ENCODE data around the gene LCE6A.
A peak's percentile ranks its signal among the peaks of the same experiment; 100 is the strongest.

LCE6A gene

DNA sequence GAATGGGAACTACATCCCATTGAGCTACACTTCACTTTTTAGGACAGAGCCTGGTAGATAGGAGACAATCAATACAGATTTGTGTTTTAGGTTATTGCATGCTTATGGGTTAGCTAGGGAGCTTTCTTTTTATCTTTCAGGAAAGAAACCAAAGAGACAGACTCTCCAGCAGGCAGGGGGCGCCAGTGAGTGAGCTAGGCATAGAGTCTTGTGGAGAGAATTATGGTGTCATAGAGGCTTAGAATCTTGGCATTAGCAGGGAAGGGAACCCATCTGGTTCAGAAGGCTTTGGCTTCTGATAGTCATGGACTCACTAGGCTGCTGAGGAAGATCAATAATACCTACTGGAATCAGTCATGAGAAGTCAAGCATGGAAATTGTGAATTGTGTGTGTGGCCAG lies 35.4 kb downstream of the LCE6A start, which contains the start of gene SMCP:
Gene SMCP (plus strand): TSS at position 281 of the 400 bp plus-strand sequence. CDS start 6,101 bp downstream, outside the sequence.
- peak; percentile 50 to 55 for DNase-seq

DNA sequence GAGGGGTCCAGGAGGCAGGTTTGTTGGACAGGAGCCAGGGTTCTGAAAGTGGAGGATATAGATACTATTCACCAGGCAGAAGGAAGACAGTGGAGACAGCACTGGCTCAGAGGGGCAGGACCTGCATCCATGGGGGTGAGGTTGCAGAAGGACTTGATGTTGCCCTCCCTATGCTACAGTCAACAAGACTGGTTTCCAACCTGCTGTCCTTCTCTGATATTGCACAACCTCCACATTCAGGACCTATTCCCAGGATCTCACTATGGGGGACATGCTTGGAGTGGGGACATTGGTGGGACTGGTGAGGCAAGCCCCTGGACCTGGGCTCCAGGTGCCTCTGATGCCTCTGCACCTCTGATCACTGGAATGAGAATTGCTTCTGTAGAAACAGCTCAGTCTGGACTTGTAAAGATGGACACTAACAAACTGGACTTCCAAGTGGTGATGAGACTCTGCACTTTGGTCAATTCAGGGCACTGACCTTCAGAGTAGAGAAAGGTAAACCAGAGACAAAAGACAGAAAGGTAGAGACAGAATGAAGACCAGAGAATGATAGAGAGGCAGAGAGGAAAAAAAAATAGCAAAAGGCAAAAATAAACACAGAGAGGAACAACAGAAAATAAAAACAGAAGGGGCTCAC lies 37.0 kb downstream of the LCE6A start:
- no peak for DNase-seq

DNA sequence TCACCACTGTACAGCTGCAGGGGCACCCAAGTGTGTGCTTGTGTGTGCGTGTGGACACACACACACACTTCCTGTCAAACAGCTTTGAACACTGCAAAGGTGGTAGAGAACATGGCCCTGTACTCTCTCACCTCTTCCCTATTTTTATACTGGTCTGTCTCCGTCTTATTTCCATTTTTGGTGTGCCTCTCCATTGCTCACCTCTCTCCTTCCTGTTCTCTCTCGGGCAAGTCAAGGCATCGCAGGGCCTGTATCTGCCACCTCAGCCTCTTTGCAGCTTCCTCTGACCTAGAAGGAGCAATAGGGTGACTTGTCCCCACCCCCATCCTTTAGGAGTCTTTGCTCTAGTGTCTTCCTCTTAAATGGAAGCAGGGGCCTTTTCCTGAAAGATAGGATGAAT lies 37.7 kb downstream of the LCE6A start:
- DNase-seq, result no peak

DNA sequence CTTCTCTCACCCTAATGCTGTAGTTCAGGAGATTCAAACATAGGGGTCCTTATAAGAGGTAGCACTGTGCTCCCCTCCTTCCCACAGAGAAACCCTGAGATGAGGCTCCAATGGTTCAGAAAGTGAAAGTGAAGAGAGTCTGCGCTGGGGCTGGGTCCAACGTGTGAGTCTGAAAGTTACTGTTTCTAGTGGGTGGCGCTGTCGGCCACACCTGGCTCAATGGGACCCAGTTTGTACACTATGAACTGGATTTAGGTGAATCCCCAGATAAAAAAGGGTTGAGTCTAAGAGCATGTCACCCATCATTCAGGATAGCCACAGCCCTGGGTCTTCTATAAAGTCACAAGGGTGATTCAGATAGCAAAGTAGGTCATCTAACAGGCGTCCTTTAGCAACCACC lies 38.3 kb downstream of the LCE6A start:
- no peak for DNase-seq

DNA sequence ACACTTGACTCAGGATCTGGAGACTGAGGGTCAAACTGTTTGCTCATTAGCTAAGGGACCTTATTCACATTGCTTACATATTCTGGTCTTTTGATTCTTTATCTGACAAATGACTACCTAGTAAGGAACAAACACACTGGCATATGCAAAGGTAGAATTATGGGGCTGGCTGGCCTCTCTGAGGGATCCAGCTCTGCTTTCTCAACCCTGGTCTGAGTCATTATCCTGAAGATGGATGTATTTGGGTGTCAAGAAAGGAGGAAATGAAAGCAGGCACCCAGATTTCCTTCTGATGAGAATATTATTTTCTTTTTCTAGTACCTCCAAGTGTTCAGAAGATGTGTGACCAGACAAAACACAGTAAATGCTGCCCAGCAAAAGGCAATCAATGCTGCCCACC lies 41.4 kb downstream of the LCE6A start:
- no peak for DNase-seq

DNA sequence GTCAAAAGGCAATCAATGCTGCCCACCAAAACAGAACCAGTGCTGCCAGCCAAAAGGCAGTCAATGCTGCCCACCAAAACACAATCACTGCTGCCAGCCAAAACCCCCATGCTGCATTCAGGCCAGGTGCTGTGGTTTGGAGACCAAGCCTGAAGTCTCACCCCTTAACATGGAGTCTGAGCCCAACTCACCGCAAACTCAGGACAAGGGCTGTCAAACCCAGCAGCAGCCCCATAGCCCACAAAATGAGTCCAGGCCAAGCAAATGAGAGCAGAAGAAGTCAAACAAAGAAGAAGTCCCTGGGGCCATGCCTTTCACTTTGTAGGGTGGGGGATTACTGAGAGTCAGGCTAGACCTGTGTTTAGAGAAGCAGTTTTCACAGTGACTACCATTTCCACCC lies 41.9 kb downstream of the LCE6A start:
- no peak for DNase-seq

DNA sequence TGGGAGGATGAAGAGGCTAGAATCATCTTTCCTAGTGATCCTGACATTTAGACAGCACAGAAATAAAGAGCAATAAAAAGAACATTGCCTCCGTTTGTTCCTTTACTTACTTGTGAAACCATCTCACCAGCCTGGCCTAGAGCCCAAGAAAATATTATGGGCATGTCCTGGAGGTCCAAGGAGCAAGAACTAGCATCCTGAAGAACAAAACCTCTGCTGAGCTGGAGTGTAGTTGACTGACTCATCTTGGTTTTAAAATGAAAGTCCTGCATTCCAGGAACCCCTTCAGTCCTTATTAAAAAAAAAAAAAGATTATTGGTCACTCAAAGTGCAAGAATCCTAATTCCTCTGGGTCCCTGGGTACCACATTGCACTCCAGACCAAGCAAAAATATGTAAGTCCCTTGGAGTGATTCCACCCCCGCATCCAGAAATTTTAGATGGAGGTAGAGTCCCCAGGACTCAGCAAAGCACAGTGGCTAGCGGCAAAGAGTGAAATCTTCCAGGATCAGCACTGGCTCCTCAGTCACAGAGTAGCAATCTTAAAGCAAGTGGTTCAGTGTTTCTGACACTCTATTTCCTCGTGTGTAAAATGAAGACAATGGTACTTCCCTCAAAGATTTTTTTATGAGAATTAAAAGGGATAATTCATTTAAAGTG lies 42.4 kb downstream of the LCE6A start:
- no peak for DNase-seq

DNA sequence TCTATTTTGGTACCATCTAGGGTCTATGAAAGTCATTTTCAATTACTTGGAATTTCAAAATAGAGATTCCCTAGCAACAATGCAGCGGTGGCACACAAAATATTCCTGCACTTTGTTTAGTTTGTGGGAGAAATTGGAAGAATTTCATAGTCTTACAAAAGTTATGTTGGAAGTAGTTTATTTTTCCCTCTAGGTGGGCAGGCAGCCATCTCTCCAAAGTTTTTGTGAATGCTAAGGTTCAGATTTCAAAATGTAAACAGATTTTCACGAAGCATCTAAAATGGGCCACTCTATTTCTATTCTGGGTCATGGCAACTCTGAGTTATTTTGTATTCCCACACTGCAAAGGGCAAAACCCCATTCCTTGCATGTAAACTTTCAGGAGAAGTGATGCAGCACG lies 43.4 kb downstream of the LCE6A start:
- DNase-seq, result no peak

DNA sequence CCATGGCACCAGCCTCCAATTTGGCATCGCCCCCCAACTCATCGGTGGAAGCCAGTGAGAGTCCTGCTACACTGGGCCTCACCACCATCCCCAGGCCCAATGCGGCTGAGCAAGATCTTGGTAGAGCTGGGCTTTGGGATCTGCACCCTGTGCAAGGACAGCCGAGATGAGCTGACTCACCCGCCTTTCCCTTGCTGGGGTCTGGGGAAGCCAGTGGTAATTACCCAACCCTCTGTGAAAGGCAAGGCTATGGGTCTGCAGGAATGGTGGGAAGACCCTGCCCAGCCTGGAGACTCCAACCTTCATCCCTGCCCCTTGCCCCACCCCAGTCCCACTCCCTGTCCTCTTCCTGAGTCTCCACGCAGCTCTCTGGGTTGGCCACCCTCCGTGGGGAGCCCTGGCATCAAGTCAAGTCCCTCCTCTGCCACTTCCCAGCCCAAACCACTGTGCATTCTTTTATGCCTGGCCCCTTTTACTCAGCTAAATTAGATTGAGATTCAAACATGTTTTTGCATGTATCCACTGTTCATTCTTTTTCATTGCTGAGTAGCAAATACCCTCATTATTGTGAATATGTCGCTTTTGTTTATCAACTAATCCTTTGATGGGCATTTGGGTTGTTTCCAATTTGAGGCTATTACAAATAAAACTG lies 44.2 kb downstream of the LCE6A start:
- DNase-seq, result no peak

DNA sequence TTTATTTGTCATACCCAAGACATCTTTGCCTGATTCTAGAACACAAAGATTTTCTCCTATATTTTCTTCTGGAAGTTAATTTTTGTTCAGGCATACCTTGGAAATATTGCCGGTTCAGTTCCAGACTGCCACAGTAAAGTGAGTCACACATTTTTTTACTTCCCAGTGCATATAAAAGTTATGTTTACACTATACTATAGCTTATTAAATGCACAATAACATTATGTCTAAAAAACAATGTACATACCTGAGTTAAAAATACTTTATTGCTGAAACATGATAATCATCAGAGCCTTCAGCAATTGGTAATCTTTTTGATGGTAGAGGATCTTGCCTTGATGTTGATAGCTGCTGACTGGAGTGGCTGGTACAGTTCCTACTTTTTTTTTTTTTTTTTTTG lies 45.5 kb downstream of the LCE6A start:
- DNase-seq, result no peak
